HFF-Myc (cell line): Measurements from ENCODE around the gene KIF7.

Experiments used
- DNase-seq: peaks from one replicate; pipeline ENCODE4 v3.0.0-alpha.2; 2011; ENCODE audit warnings: low read depth; ENCODE audit errors: extremely low read depth
- H3K4me3 ChIP-seq: replicated peaks from 2 replicates; pipeline ENCODE4 v1.5.1; 2011; ENCODE audit warnings: low read depth, mild to moderate bottlenecking, control low read depth, low read length
- TF ChIP-seq, protein P1 (sequence below): IDR thresholded peaks from 2 replicates; pipeline ENCODE4 v1.5.1; 2012; ENCODE audit warnings: mild to moderate bottlenecking, low read depth, low read length, control low read depth; ENCODE audit errors: missing control alignments

The KIF7 gene

DNA sequence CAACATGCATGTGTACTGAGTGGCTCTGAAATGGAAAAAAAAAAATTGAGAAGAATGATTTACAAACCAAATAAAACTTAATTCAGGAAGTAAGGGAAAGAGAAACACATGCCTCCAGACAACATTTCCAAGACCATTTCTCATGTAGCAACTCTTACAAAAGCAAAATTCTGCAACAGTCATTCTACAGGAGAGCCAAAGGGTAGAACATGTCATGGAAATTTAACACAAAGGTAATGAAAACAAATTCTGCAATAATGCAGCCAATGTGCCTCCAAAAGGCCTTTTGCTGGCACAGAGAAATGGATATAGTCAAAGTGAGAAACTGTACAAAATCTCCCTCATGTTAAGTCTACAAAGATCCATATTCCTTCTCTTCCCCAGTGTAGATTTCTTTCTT, 31.3 kb upstream of the KIF7 start:
- TF ChIP-seq, protein P1, sequence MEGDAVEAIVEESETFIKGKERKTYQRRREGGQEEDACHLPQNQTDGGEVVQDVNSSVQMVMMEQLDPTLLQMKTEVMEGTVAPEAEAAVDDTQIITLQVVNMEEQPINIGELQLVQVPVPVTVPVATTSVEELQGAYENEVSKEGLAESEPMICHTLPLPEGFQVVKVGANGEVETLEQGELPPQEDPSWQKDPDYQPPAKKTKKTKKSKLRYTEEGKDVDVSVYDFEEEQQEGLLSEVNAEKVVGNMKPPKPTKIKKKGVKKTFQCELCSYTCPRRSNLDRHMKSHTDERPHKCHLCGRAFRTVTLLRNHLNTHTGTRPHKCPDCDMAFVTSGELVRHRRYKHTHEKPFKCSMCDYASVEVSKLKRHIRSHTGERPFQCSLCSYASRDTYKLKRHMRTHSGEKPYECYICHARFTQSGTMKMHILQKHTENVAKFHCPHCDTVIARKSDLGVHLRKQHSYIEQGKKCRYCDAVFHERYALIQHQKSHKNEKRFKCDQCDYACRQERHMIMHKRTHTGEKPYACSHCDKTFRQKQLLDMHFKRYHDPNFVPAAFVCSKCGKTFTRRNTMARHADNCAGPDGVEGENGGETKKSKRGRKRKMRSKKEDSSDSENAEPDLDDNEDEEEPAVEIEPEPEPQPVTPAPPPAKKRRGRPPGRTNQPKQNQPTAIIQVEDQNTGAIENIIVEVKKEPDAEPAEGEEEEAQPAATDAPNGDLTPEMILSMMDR: no peak
- no peak for DNase-seq
- H3K4me3 ChIP-seq: no peak overlapping the region

DNA sequence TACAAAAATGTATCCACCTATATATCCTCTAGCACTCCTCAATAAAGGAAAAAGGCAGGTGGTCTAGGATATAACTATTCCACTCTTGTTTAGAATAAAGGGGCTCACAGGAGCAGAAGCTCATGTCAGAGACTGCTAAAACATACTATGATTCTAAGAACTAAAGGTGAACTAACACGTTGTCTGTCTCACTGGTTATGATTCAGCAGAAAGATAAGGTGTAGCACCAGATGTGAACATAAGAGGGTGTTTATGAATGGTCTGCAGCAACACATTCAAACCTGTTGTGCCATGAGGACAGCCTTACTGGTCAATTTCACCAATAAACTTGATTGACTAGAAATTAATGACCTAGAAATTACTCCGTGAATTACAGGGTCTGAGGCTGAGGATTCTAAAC, 30.7 kb upstream of the KIF7 start:
- no peak for DNase-seq
- no peak overlapping the region for H3K4me3 ChIP-seq
- TF ChIP-seq, protein P1: no peak

DNA sequence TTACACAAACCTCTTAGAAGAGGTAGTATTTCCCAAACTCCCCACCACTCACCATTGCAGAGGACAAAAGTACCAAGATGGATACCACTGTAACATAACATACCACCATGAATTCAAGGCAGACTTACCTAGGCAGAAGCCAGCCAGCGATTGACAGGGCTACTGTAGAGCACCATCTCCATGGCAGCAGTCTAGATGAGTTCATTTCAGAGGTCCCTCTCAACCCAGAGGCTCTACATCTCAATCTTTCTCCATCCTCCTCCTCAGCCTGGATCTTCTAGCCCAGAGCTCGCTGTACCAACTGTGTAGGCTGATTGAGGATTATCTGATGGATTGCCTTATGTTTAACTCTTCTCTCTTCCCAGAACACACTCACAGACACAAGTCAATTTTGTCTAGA, 25.9 kb upstream of the KIF7 start:
- TF ChIP-seq, protein P1: no peak
- DNase-seq: no peak
- no peak overlapping the region for H3K4me3 ChIP-seq

DNA sequence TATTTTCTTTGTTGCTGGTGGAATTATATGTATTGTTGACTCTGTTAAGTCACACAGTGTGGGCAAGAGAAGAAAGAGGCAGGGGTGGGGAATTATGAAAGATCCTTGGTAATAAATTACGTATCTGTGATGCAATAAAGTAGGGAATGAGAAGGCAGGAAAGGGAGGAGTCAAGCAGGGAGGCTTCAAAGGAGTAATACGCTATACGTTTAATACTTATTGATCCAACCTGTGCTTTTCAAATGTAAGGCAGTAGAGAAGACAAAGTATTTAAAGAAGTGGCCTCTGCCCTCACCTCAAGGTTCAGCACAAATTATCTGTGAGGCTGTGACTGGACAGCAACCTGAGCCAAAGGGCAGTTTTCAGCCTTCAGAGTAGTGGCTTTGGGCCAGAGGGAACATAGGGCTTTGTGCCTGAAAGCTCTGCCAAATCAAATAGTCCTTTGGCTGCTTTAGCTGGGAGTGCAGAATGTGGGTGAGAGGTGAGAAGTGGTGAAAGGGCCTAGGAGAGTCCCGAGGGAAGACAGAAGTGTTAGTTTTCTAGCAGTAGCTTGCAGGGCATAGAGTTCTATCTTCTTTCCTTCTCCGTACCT, 25.1 kb upstream of the KIF7 start:
- TF ChIP-seq, protein P1: no peak
- no peak for DNase-seq
- no peak overlapping the region for H3K4me3 ChIP-seq

DNA sequence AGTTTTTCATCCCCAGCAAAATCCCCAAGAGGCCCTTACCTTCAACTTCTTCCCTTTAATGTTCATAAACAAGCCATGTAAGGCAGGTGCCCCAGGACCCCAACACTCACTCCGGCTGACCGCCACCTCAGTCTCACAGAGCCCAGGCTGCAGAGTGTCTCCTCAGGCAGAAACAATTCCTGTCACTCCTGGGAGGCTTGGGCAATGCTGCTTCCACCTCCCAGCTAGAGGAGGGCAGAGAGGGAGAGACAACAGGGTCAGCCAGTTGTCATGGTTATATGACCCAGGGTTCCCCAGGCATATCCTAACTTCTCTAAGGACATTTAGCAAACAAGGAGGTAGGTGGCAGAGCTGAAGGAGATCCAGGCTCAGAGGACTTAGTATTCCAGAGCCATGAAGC, 23.9 kb upstream of the KIF7 start, which contains the start of gene PLIN1:
Gene PLIN1, minus strand, starts transcription at position 156 of the 400 bp plus-strand sequence. CDS start 1,878 bp downstream, outside the sequence.
- no peak within 1 kb of the TSS for H3K4me3 ChIP-seq
- no peak for DNase-seq
- TF ChIP-seq, protein P1: no peak

DNA sequence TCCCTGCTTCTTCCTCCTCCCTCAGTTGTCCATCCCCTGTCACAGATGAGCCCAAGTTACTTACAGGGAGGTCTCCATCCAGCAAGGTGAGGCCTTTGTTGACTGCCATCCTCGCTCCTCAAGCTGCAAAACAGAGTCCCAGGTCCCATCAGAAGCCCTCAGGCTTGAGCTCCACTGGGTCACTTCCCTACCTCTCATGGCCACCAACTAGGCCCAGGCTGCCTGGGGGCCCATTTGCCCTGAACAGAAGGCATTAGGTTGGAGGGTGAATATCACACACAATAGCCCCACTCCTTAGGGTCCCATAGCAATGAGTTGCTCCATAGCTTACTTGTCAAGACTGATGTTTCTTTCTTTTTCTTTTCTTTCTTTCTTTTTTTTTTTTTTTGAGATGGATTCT, 22.1 kb upstream of the KIF7 start:
- no peak overlapping the region for H3K4me3 ChIP-seq
- TF ChIP-seq, protein P1: no peak
- DNase-seq: no peak

DNA sequence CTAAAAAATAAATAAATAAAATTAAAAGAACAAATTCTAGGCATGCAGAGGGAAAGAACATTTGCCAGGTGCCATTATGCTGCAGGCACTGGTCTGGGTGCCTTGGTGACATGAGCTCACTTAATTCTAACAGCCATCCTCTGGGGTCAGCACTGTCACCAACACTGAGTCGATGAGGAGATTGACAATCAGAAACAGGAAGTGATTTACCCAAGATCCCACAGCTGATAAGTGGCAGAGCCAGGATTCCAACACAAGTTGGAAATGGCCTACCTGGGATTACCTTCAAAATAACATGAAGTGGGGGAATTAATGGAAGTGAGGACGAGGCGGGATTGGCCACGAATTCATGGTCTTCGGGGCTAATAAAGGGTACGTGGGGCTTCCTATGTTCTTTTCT, 20.3 kb upstream of the KIF7 start:
- no peak for DNase-seq
- TF ChIP-seq, protein P1: no peak
- H3K4me3 ChIP-seq: no peak overlapping the region
